ENCODE measurements around the gene DYNLL2. TPM values are rescaled to one million over a fixed set of nuclear protein-coding genes. Genes with fewer than 3 reads are reported as not detected.
"Not testable (repeated sequence)": the region's sequence is repeated elsewhere in the genome, so short reads cannot be mapped to it uniquely, and the experiment has no call there.

The DYNLL2 gene
- polyA plus RNA-seq, 1 donor, result 85.5 TPM

- no peak for DNase-seq
Observed at GRCh38 chr17:58065238-58065637, 18.0 kb upstream of the DYNLL2 start.

GRCh38 chr17:58066401-58066800 lies 16.8 kb upstream of the DYNLL2 start:
- DNase-seq, result no peak

- DNase-seq, result no peak
Observed at GRCh38 chr17:58072862-58073261, 10.4 kb upstream of the DYNLL2 start.

- not testable (repeated sequence) for DNase-seq
Observed at GRCh38 chr17:58073266-58073665, 10.0 kb upstream of the DYNLL2 start.

GRCh38 chr17:58074406-58074805 lies 8.8 kb upstream of the DYNLL2 start:
- DNase-seq, result not testable (repeated sequence)

GRCh38 chr17:58079300-58080033 lies 3.8 kb upstream of the DYNLL2 start:
- DNase-seq, result no peak

GRCh38 chr17:58081646-58082340 lies 1.4 kb upstream of the DYNLL2 start:
- no peak for DNase-seq

- no peak for DNase-seq
Observed at GRCh38 chr17:58082341-58082869, 814 bp upstream of the DYNLL2 start.

GRCh38 chr17:58083491-58084316 lies 485 bp downstream of the DYNLL2 start:
- no peak for DNase-seq

GRCh38 chr17:58084317-58084981 lies 1.2 kb downstream of the DYNLL2 start:
- DNase-seq, result no peak

GRCh38 chr17:58085039-58085715 lies 2.0 kb downstream of the DYNLL2 start:
- no peak for DNase-seq

GRCh38 chr17:58086953-58087352 lies 3.7 kb downstream of the DYNLL2 start:
- no peak for DNase-seq

GRCh38 chr17:58088624-58089023 lies 5.4 kb downstream of the DYNLL2 start:
- DNase-seq, result no peak

- no peak for DNase-seq
Observed at GRCh38 chr17:58089111-58089510, 5.9 kb downstream of the DYNLL2 start.

GRCh38 chr17:58091024-58091567 lies 7.9 kb downstream of the DYNLL2 start:
- no peak for DNase-seq

- no peak for DNase-seq
Observed at GRCh38 chr17:58092101-58092796, 9.0 kb downstream of the DYNLL2 start.

- no peak for DNase-seq
Observed at GRCh38 chr17:58092797-58093385, 9.7 kb downstream of the DYNLL2 start.

GRCh38 chr17:58094118-58094517 lies 10.9 kb downstream of the DYNLL2 start:
- DNase-seq, result no peak

- no peak for DNase-seq
Observed at GRCh38 chr17:58096892-58097291, 13.7 kb downstream of the DYNLL2 start.
